HepG2 (cell line): ENCODE measurements around the gene MYH7.

Source experiments
- NFYB ChIP-seq: sonication (generic); formaldehyde crosslinking; IDR thresholded peaks from 2 replicates; pipeline ENCODE4 v1.4.0; 2020; ENCODE audit warnings: missing genetic modification reagents
- RAD21 ChIP-seq: fragments of 450-650 bp; formaldehyde crosslinking; IDR thresholded peaks from 2 replicates; pipeline ENCODE4 v1.5.0; 2020; ENCODE audit warnings: mild to moderate bottlenecking
- SMC3 ChIP-seq: IDR thresholded peaks from 2 replicates; pipeline ENCODE4 v1.6.1; 2011; ENCODE audit warnings: low read length, improper control_type of control experiment
- ZNF230 ChIP-seq: sonication (generic); formaldehyde crosslinking; IDR thresholded peaks from 2 replicates; pipeline ENCODE4 v1.4.0; 2020; ENCODE audit warnings: mild to moderate bottlenecking, missing genetic modification reagents
- TF ChIP-seq, protein P1 (sequence below): sonication (generic); formaldehyde crosslinking; IDR thresholded peaks from 2 replicates; pipeline ENCODE4 v1.4.0; 2020; ENCODE audit warnings: missing genetic modification reagents
- TF ChIP-seq, protein P2 (sequence below), 2 experiments: sonication (generic) in 1 of 2; formaldehyde crosslinking in 1 of 2; IDR thresholded peaks; 2 replicates each; pipeline versions ENCODE4 v1.5.1 to v1.6.1; 2011 to 2020; ENCODE audit warnings: borderline replicate concordance in 1 of 2, low read depth in 1 of 2, low read length in 1 of 2, mild to moderate bottlenecking in 1 of 2, missing genetic modification reagents in 1 of 2, moderate library complexity in 1 of 2
- TF ChIP-seq, protein P3 (sequence below), 2 experiments: IDR thresholded peaks; 2 replicates each; pipeline ENCODE4 v1.6.1; 2011 to 2012; ENCODE audit warnings: low read length in 2 of 2, borderline replicate concordance in 1 of 2, low read depth in 1 of 2, mild to moderate bottlenecking in 1 of 2, moderate library complexity in 1 of 2
- TF ChIP-seq, protein P4 (sequence below): sonication (generic); formaldehyde crosslinking; IDR thresholded peaks from 2 replicates; pipeline ENCODE4 v1.4.0; 2020; ENCODE audit warnings: missing genetic modification reagents

DNA sequence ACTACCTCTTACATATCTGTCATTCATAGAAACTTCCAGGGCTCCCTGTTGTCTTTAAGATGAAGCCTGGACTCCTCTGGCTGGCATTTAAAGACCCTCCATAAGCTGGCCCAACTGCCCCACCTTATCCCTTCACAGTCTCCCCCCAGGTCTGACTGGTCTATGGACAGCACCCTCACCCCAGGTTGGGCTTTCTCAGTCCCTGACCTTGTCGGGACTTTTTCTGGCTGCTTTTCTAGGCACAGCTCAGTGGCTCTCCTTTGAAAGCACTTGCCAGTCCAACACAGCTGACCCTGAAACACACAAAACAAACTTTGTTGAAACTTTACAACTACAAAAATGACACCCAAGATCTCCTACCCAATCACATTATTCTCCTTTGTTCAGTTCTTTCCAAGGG is 13.9 kb upstream of the MYH7 start:
- TF ChIP-seq ZNF230 (CRISPR knock-in tag) = no peak
- TF ChIP-seq, protein P1, sequence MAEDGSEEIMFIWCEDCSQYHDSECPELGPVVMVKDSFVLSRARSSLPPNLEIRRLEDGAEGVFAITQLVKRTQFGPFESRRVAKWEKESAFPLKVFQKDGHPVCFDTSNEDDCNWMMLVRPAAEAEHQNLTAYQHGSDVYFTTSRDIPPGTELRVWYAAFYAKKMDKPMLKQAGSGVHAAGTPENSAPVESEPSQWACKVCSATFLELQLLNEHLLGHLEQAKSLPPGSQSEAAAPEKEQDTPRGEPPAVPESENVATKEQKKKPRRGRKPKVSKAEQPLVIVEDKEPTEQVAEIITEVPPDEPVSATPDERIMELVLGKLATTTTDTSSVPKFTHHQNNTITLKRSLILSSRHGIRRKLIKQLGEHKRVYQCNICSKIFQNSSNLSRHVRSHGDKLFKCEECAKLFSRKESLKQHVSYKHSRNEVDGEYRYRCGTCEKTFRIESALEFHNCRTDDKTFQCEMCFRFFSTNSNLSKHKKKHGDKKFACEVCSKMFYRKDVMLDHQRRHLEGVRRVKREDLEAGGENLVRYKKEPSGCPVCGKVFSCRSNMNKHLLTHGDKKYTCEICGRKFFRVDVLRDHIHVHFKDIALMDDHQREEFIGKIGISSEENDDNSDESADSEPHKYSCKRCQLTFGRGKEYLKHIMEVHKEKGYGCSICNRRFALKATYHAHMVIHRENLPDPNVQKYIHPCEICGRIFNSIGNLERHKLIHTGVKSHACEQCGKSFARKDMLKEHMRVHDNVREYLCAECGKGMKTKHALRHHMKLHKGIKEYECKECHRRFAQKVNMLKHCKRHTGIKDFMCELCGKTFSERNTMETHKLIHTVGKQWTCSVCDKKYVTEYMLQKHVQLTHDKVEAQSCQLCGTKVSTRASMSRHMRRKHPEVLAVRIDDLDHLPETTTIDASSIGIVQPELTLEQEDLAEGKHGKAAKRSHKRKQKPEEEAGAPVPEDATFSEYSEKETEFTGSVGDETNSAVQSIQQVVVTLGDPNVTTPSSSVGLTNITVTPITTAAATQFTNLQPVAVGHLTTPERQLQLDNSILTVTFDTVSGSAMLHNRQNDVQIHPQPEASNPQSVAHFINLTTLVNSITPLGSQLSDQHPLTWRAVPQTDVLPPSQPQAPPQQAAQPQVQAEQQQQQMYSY (CRISPR knock-in tag) = no peak
- TF ChIP-seq, protein P2, sequence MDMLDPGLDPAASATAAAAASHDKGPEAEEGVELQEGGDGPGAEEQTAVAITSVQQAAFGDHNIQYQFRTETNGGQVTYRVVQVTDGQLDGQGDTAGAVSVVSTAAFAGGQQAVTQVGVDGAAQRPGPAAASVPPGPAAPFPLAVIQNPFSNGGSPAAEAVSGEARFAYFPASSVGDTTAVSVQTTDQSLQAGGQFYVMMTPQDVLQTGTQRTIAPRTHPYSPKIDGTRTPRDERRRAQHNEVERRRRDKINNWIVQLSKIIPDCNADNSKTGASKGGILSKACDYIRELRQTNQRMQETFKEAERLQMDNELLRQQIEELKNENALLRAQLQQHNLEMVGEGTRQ (IDR thresholded peaks at IDR 0.05; ENCODE audit: low read depth, low read length) = no peak
- TF ChIP-seq, protein P2 (CRISPR knock-in tag; IDR thresholded peaks at IDR 0.05; ENCODE audit: borderline replicate concordance) = no peak
- no peak for TF ChIP-seq SMC3
- TF ChIP-seq RAD21 (CRISPR knock-in tag) = no peak
- TF ChIP-seq, protein P3, sequence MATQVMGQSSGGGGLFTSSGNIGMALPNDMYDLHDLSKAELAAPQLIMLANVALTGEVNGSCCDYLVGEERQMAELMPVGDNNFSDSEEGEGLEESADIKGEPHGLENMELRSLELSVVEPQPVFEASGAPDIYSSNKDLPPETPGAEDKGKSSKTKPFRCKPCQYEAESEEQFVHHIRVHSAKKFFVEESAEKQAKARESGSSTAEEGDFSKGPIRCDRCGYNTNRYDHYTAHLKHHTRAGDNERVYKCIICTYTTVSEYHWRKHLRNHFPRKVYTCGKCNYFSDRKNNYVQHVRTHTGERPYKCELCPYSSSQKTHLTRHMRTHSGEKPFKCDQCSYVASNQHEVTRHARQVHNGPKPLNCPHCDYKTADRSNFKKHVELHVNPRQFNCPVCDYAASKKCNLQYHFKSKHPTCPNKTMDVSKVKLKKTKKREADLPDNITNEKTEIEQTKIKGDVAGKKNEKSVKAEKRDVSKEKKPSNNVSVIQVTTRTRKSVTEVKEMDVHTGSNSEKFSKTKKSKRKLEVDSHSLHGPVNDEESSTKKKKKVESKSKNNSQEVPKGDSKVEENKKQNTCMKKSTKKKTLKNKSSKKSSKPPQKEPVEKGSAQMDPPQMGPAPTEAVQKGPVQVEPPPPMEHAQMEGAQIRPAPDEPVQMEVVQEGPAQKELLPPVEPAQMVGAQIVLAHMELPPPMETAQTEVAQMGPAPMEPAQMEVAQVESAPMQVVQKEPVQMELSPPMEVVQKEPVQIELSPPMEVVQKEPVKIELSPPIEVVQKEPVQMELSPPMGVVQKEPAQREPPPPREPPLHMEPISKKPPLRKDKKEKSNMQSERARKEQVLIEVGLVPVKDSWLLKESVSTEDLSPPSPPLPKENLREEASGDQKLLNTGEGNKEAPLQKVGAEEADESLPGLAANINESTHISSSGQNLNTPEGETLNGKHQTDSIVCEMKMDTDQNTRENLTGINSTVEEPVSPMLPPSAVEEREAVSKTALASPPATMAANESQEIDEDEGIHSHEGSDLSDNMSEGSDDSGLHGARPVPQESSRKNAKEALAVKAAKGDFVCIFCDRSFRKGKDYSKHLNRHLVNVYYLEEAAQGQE (IDR thresholded peaks at IDR 0.05; ENCODE audit: borderline replicate concordance in 1 of 2, low read depth in 1 of 2, low read length in 2 of 2) = no peak
- TF ChIP-seq, protein P4, sequence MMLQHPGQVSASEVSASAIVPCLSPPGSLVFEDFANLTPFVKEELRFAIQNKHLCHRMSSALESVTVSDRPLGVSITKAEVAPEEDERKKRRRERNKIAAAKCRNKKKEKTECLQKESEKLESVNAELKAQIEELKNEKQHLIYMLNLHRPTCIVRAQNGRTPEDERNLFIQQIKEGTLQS = no peak
- no peak for TF ChIP-seq NFYB
